D721Med (cell line): ENCODE measurements around the gene NEO1.

Experiments
- DNase-seq: peaks from one replicate; pipeline ENCODE4 v3.0.0; 2011; ENCODE audit warnings: low spot score; ENCODE audit not compliant: insufficient read length
- FAIRE-seq: peaks from 2 replicates; lab custom pipeline; 2011; peaks lifted over from hg19 to GRCh38; lab: Jason Lieb, UNC
- TF ChIP-seq, protein P1 (sequence below): IDR thresholded peaks from 2 replicates; pipeline ENCODE4 v1.5.1; 2012; ENCODE audit warnings: mild to moderate bottlenecking, control low read depth; ENCODE audit not compliant: insufficient read depth; ENCODE audit errors: missing control alignments

The NEO1 gene

DNA sequence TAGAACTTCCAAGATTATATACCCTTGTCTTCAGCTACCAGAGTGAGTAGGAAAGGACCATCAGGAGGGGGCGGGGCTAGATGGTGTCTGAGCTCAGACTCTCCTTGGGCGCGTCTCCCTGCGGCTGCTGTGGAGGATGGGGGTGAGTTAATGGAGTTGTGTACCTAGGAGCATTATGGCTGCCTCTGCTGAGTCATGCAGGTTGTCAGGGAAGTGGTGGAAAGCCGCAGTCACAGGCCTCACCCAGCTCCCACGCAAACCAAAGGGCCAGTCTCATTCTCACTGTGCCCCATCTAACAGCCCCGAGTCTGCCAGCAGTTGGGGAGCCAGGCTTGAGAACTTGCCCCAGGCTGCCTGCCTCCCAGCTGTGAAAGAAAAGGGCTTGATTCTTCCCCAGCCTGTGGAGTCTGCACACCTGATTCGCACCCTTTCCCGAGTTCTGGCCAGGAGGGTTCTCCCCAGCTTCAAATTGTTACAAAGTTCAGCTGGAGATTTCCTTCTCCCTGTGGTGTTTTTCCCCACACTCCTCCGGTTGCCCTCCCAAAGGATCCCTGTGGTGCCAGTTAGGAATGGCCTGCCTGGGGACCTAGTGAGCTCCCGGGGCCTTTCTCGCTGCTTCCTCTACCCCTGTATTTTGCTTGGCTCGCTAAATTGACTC lies 173.2 kb downstream of the NEO1 start:
- DNase-seq (no peak), FAIRE-seq (no peak)
- TF ChIP-seq, protein P1, sequence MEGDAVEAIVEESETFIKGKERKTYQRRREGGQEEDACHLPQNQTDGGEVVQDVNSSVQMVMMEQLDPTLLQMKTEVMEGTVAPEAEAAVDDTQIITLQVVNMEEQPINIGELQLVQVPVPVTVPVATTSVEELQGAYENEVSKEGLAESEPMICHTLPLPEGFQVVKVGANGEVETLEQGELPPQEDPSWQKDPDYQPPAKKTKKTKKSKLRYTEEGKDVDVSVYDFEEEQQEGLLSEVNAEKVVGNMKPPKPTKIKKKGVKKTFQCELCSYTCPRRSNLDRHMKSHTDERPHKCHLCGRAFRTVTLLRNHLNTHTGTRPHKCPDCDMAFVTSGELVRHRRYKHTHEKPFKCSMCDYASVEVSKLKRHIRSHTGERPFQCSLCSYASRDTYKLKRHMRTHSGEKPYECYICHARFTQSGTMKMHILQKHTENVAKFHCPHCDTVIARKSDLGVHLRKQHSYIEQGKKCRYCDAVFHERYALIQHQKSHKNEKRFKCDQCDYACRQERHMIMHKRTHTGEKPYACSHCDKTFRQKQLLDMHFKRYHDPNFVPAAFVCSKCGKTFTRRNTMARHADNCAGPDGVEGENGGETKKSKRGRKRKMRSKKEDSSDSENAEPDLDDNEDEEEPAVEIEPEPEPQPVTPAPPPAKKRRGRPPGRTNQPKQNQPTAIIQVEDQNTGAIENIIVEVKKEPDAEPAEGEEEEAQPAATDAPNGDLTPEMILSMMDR, result no peak

DNA sequence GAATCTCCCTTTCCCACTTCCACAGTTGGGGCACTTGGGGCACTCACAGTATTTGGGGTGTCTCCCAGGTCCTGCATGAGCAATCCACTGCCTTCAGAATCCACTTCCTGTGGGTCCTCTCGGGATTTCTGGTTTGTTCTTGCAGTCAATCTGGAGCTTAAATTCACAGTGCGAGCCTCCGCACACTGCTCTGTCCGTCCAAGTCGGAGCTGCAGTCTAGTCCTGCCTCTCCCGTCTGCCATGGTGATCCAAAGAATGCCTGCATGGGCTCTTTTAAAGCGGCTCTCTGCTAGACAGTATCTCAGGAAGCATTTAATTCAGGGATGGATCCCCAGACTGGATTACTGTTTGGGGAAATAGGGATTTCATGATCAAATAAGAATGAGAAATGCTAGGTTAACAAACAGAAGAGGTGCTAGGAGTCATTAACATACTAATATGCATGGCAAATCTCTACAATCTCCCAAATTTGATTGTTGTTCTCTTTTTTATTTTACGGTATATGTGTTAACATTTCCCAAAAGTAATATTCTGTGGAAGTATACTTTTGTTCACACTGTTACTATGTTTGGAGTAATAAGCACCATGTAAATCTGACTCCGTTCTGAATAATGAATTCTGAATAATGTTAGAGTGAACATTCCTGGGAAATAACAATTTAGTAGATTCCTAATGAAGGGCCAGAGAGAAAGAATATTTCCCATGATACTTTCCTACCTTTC lies 174.0 kb downstream of the NEO1 start:
- DNase-seq (no peak), FAIRE-seq (no peak)
- TF ChIP-seq, protein P1, result no peak

DNA sequence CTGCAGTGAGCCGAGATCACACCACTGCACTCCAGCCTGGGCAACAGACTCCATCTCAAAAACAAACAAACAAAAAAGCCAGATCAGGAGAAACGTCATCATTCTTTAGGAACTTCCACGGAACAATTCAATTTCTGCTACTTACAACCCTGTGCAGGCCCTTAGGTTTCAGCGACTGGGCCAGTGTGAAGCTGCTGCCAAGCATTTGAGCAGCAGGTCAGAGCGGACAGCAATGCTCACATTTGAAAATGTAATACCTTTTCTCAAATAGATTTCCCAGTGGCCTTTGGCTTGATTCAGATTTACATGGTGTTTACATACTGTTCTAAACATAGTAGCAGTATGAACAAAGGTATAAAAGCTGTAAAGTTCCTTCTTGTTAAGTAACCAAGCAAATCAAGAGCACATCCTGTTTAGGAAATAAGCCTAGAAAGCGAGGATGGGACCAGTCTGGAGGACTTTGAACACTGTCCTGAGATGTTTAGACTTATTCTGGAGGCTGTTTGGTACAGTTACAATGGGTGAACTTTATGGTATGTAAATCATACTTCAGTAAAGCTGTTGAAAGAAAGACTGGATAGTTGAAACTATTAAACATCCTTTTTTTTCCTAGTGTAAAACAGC lies 175.3 kb downstream of the NEO1 start:
- no peak for FAIRE-seq
- TF ChIP-seq, protein P1, result no peak
- DNase-seq, result no peak

DNA sequence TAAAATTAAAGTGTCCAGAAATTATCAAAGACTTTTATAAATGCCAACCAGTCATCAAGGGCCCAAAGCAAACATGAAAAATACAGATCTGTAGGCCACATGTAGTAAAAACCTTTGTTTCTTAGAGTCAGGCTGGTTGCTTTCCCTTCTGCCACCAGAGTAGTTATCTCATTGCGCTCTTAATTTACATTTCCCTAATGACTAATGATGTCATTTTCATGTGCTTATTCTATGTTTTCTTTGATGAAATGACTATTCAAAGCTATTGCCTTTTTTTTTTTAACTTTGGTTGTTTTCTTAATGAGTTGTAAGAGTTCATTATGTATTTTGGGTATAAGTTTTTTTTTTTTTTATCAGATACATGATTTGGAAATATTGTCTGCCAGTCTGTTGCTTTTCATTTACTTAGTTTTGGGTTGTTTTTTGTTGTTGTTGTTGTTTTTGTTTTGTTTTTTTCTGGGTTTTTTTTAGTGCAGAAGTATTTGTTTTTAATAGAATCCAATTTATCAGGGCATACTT lies 175.9 kb downstream of the NEO1 start:
- no peak for DNase-seq
- TF ChIP-seq, protein P1, result no peak
- no peak for FAIRE-seq

DNA sequence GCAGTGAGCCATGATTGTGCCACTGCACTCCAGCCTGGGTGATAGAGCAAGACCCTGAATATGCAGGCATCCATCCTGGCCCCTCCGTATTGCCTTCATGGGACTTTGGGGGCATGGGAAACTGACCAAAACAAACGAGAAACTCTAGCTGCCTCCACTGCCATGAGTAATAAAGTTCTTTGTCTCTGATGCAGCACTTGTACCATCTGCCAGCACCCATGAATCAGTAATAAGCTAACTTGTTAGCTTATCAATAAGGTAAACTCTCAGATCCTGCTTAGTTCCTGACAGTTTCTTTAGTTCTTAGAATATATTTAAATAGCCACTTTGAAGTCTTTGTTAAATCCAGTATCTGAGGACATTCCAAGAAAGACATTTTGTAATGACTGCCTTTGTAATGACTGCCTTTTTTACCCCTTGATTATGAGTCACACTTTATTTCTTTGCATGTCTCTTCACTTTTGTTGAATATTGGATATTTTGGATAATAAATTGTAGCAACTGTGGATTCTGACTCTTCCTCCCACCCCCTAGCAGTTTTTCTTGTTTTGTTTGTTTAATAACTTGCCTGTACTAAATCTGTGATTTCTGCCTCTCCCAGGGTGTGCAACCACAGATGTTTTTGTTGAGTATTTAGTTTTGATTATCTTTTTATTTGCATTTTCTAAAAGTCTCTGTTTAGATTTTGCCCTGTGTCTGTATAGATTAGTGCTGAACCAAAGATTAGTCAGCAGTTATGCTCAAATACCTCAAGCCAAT lies 179.6 kb downstream of the NEO1 start:
- FAIRE-seq, result no peak

DNA sequence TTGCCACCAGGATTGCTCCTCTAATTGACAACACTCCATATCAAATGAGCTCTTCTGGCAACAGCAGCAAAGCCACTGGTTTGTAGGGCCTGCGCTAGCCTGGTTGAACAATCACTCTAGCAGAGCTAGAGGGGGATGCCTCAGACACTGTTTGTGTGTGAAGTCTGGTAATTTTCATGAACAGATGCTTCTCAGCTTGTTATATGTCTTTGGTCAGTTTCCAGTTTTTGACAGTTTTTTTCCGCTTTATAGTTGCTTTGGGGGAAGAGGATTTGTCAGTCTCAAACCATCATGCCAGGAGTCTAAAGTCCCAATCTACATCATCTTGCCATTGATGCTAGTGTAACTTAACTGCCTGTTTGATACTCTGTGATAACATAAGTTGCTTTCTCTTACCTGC lies 180.5 kb downstream of the NEO1 start:
- FAIRE-seq, result no peak
- TF ChIP-seq, protein P1, result no peak
- DNase-seq, result no peak

More for the DNA sequence above, 179.6 kb downstream of the NEO1 start:
- TF ChIP-seq, protein P1, result no peak
- DNase-seq, result no peak
